DOHH2 (cell line): Measurements from ENCODE around the gene EIF2S2.
"Not testable (repeated sequence)": the region's sequence is repeated elsewhere in the genome, so short reads cannot be mapped to it uniquely, and the experiment has no call there.

ENCODE experiments used
- H3F3A ChIP-seq: fragments of 200-600 bp; sonication (generic), shearing (Covaris generic); 2 replicates; pipeline ENCODE4 v1.6.0; 2016; ENCODE audit warnings: antibody characterized with exemption, mild to moderate bottlenecking; ENCODE audit not compliant: control insufficient read depth, insufficient read depth
- H3K27ac ChIP-seq: fragments of 200-600 bp; sonication (generic); 2 replicates; pipeline ENCODE4 v1.5.1; 2014; ENCODE audit warnings: low read depth, mild to moderate bottlenecking, low read length, moderate library complexity
- H3K27me3 ChIP-seq: fragments of 200-600 bp; sonication (generic); 2 replicates; pipeline ENCODE4 v1.6.1; 2014; ENCODE audit warnings: mild to moderate bottlenecking, low read length, mixed read lengths; ENCODE audit not compliant: control insufficient read depth
- H3K36me3 ChIP-seq: fragments of 200-600 bp; sonication (generic); 2 replicates; pipeline ENCODE4 v1.6.1; 2014; ENCODE audit warnings: mild to moderate bottlenecking, low read length, moderate library complexity, mixed read lengths; ENCODE audit not compliant: control insufficient read depth
- H3K4me1 ChIP-seq: fragments of 200-600 bp; sonication (generic); 2 replicates; pipeline ENCODE4 v1.6.1; 2014; ENCODE audit warnings: mild to moderate bottlenecking, low read length, mixed read lengths; ENCODE audit not compliant: control insufficient read depth
- H3K4me2 ChIP-seq: fragments of 200-600 bp; sonication (generic); 2 replicates; pipeline ENCODE4 v1.6.0; 2014; ENCODE audit warnings: mild to moderate bottlenecking, low read length, moderate library complexity
- H3K4me3 ChIP-seq: fragments of 200-600 bp; sonication (generic); 2 replicates; pipeline ENCODE4 v1.5.1; 2014; ENCODE audit warnings: mild to moderate bottlenecking, low read length, mixed read lengths
- H3K79me2 ChIP-seq: fragments of 200-600 bp; sonication (generic); 2 replicates; pipeline ENCODE4 v1.6.1; 2014; ENCODE audit warnings: mild to moderate bottlenecking, low read length, mixed read lengths; ENCODE audit not compliant: control insufficient read depth
- H3K9me2 ChIP-seq: fragments of 200-600 bp; sonication (generic); replicated peaks from 2 replicates; pipeline ENCODE4 v1.6.1; 2014; ENCODE audit warnings: mild to moderate bottlenecking, low read length, mixed read lengths; ENCODE audit not compliant: control insufficient read depth
- H3K9me3 ChIP-seq: fragments of 200-600 bp; sonication (generic); 2 replicates; pipeline ENCODE4 v1.6.1; 2014; ENCODE audit warnings: antibody characterized with exemption, low read length, mixed read lengths; ENCODE audit not compliant: control insufficient read depth, insufficient read depth
- H4K20me1 ChIP-seq: fragments of 200-600 bp; sonication (generic); 2 replicates; pipeline ENCODE4 v1.6.0; 2014; ENCODE audit warnings: low read depth, mild to moderate bottlenecking, antibody characterized with exemption, low read length, moderate library complexity; ENCODE audit not compliant: control insufficient read depth, insufficient read depth
- CTCF ChIP-seq: fragments of 200-600 bp; sonication (generic); IDR thresholded peaks from one replicate; pipeline ENCODE4 v1.5.1; 2014; ENCODE audit warnings: antibody characterized with exemption, mild to moderate bottlenecking, low read depth, low read length; ENCODE audit not compliant: poor library complexity, severe bottlenecking
- EZH2phosphoT487 ChIP-seq: fragments of 200-600 bp; sonication (generic); IDR thresholded peaks from 2 replicates; pipeline ENCODE4 v1.6.1; 2017; ENCODE audit warnings: borderline replicate concordance, mild to moderate bottlenecking, antibody characterized with exemption, low read length, moderate library complexity, mixed read lengths

EIF2S2 gene

GRCh38 chr20:34142121-34142520 is 30.1 kb upstream of the EIF2S2 start:
- Histone ChIP-seq H3K4me3 (no peak overlapping the region), H3K36me3 (no peaks in the 10 kb centered on the region), H3K4me2 (no peak overlapping the region), H3K9me2 (no peaks in the 10 kb centered on the region), H3K27ac (no peak overlapping the region), H3K79me2 (no peaks in the 10 kb centered on the region), H3K27me3 (no peaks in the 10 kb centered on the region; the same call in 1 of the 2 replicates), H3K9me3 (no peaks in the 10 kb centered on the region), H3K4me1 (no peaks in the 10 kb centered on the region), H4K20me1 (no peaks in the 10 kb centered on the region), H3F3A (no peaks in the 10 kb centered on the region)
- no peak for TF ChIP-seq EZH2phosphoT487
- no peak for TF ChIP-seq CTCF

- TF ChIP-seq CTCF (no peak), EZH2phosphoT487 (no peak)
- Histone ChIP-seq H3K36me3 (no peaks in the 10 kb centered on the region), H3K27ac (no peak overlapping the region), H3K9me2 (no peaks in the 10 kb centered on the region), H3K4me1 (no peaks in the 10 kb centered on the region), H3K4me2 (no peak overlapping the region), H3K27me3 (no peaks in the 10 kb centered on the region; the same call in 1 of the 2 replicates), H4K20me1 (no peaks in the 10 kb centered on the region), H3K79me2 (no peaks in the 10 kb centered on the region), H3K4me3 (no peak overlapping the region), H3F3A (no peaks in the 10 kb centered on the region), H3K9me3 (no peaks in the 10 kb centered on the region)
Measured at GRCh38 chr20:34141293-34141692, 29.2 kb upstream of the EIF2S2 start.

- H3K4me3 ChIP-seq, H3K4me2 ChIP-seq, H3K4me1 ChIP-seq, H3K79me2 ChIP-seq, H3K27ac ChIP-seq, H3F3A ChIP-seq, H3K36me3 ChIP-seq, H3K9me2 ChIP-seq, H3K9me3 ChIP-seq, H3K27me3 ChIP-seq, H4K20me1 ChIP-seq: not testable (repeated sequence)
Measured at GRCh38 chr20:34135525-34136275, 23.7 kb upstream of the EIF2S2 start.

GRCh38 chr20:34133365-34133860 is 21.4 kb upstream of the EIF2S2 start:
- not testable (repeated sequence) for H3K27me3 ChIP-seq, H3K27ac ChIP-seq, H3K9me3 ChIP-seq, H4K20me1 ChIP-seq, H3K79me2 ChIP-seq, H3K4me2 ChIP-seq, H3K4me1 ChIP-seq, H3K9me2 ChIP-seq, H3K4me3 ChIP-seq, H3F3A ChIP-seq, H3K36me3 ChIP-seq

GRCh38 chr20:34132943-34133342 is 20.9 kb upstream of the EIF2S2 start:
- H3K27ac ChIP-seq, H3K4me1 ChIP-seq, H3K9me3 ChIP-seq, H3K9me2 ChIP-seq, H3K4me2 ChIP-seq, H3K36me3 ChIP-seq, H3K79me2 ChIP-seq, H4K20me1 ChIP-seq, H3K4me3 ChIP-seq, H3F3A ChIP-seq, H3K27me3 ChIP-seq: not testable (repeated sequence)

- not testable (repeated sequence) for H3K27me3 ChIP-seq, H3K27ac ChIP-seq, H3K36me3 ChIP-seq, H3K79me2 ChIP-seq, H3K4me1 ChIP-seq, H3K9me3 ChIP-seq, H3K4me3 ChIP-seq, H3F3A ChIP-seq, H4K20me1 ChIP-seq, H3K9me2 ChIP-seq, H3K4me2 ChIP-seq
Measured at GRCh38 chr20:34132491-34132890, 20.4 kb upstream of the EIF2S2 start.
